Measurements from ENCODE around the gene CYB561D1. TPM values are rescaled to one million over a fixed set of nuclear protein-coding genes. Genes with fewer than 3 reads are reported as not detected.

The CYB561D1 gene
- total and polyA plus RNA-seq, 9 of the 15 experiments (the other 6 are each of a cell fraction or from before 2014, with no cell fraction given), result 0.71 to 7.2 (median 3.5) TPM

- WGBS (ENCODE audit: insufficient coverage, low coverage, missing lambda C conversion rate), result 34% methylated on average over 4 of the region's 4 CpGs
- Histone ChIP-seq H3K27ac (ENCODE audit: extremely low read depth, low read depth, low read length) (no peak overlapping the region), H4K20me1 (replicated peaks; ENCODE audit: control insufficient read depth, insufficient read depth, low read length) (no peaks in the 10 kb centered on the region; the same call in 1 of the 2 replicates), H3K4me2 (ENCODE audit: insufficient read depth, low read length) (no peak overlapping the region), H3K4me1 (replicated peaks in 1 of 2; ENCODE audit: control insufficient read depth in 2 of 2, insufficient read depth in 2 of 2, low read length in 2 of 2) (peaks cover 13 to 26% of the 10 kb centered on the region in 2 experiments; a peak in 4 of 5 replicates), H3K9me1 (ENCODE audit: control insufficient read depth, insufficient read depth, low read length) (no peaks in the 10 kb centered on the region), H2AFZ (ENCODE audit: low read depth, low read length) (no peak overlapping the region), H3K79me2 (ENCODE audit: control insufficient read depth, insufficient read depth, low read length) (peaks cover 5% of the 10 kb centered on the region; the same call in 1 of the 3 replicates), H3K9ac (ENCODE audit: insufficient read depth in 1 of 2, low read depth in 2 of 2, low read length in 2 of 2) (no peak overlapping the region), H3K36me3 (ENCODE audit: control insufficient read depth, insufficient read depth, low read length) (peaks cover 55% of the 10 kb centered on the region; the same call in 2 of the 3 replicates), H3K27me3 (ENCODE audit: control insufficient read depth in 2 of 2, insufficient read depth in 2 of 2, low read length in 2 of 2) (no peaks in the 10 kb centered on the region), H3K9me3 (replicated peaks; ENCODE audit: control insufficient read depth, insufficient read depth, low read depth, low read length) (no peaks in the 10 kb centered on the region), H3K4me3 (no peak overlapping the region)
- FAIRE-seq (no peak), DNase-seq (ENCODE audit: extremely low read depth in 1 of 4, low spot score in 3 of 4) (no peak), ATAC-seq (no peak)
- ChIA-PET POLR2A (interaction anchor here (0.6 to 2.9 kb wide), 6 partner anchors 9 to 454 kb away, joined by 3 to 24 read pairs (median 4); partner anchors contain the start of genes AMIGO1 and ATXN7L2), CTCF (ENCODE audit: low intra/inter-chr PET ratio) (interaction anchor here (6.9 kb wide), 1 partner anchor 39 kb away, joined by 131 read pairs; no protein-coding TSS in a partner anchor)
- in situ Hi-C loops (cut with MboI) (no loop called here), intact Hi-C loops (cut with micrococcal nuclease) (loop anchor here (5.0 kb wide), 1 partner anchor 215 kb away; no protein-coding TSS in a partner anchor)
- no TSS peak for BruUV-seq (replicated peaks)
- TF ChIP-seq POLR2H (tag; IDR thresholded peaks at IDR 0.05; ENCODE audit: low read depth) (no peak), TAF15 (IDR thresholded peaks at IDR 0.05; ENCODE audit: low read depth, low read length) (no peak), CLOCK (CRISPR knock-in tag; IDR thresholded peaks at IDR 0.05; ENCODE audit: borderline replicate concordance) (no peak), BRF2 (IDR thresholded peaks at IDR 0.05; ENCODE audit: borderline replicate concordance, insufficient read depth, insufficient read length) (no peak), ZFP91 (CRISPR knock-in tag; IDR thresholded peaks at IDR 0.05) (no peak), TGIF2 (CRISPR knock-in tag; IDR thresholded peaks at IDR 0.05) (no peak), ZNF512 (tag; IDR thresholded peaks at IDR 0.05) (no peak), EWSR1 (IDR thresholded peaks at IDR 0.05; ENCODE audit: borderline replicate concordance, low read depth, partially characterized antibody) (no peak), NKRF (IDR thresholded peaks at IDR 0.05; ENCODE audit: borderline replicate concordance) (no peak)
These were observed 1.1 kb upstream of the CYB561D1 start for GRCh38 chr1:109492779-109493178.

All from K562 (cell line).